NB4 (cell line): Measurements from ENCODE around the gene ADAMTS18.

Source experiments
- DNase-seq: peaks from one replicate; pipeline ENCODE4 v3.0.0; 2010; ENCODE audit warnings: low read depth
- H3K4me3 ChIP-seq: one replicate; pipeline ENCODE4 v1.5.1; 2011; ENCODE audit warnings: mild to moderate bottlenecking, low read depth, low read length, moderate library complexity
- MYC ChIP-seq: IDR thresholded peaks from 2 replicates; pipeline ENCODE4 v1.6.1; 2011; ENCODE audit warnings: low read depth, low read length
- POLR2A ChIP-seq: IDR thresholded peaks from 2 replicates; pipeline ENCODE4 v1.6.1; 2011; ENCODE audit warnings: mild to moderate bottlenecking; ENCODE audit not compliant: insufficient read length; ENCODE audit errors: extremely low read depth
- TF ChIP-seq, protein P1 (sequence below): IDR thresholded peaks from 2 replicates; pipeline ENCODE4 v1.6.1; 2011; ENCODE audit warnings: low read depth, low read length
- TF ChIP-seq, protein P2 (sequence below): IDR thresholded peaks from one replicate; pipeline ENCODE4 v1.5.1; 2012; ENCODE audit warnings: low read depth, low read length

Gene ADAMTS18

DNA sequence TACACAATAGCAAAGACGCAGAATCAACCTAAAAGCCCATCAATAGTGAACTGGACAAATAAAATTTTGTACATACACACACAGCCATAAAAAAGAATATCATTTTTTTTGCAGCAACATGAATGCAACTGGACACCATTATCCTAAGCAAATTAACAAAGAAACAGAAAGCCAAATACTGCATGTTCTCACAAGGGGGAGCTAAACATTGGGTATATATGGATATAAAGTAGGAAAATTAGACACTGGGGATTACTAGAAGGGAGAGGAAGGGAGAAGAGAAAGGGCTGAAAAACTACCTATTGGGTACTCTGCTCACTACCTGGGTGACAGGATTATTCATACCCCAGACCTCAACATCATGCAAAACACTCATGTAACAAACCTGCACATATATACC, 28.2 kb downstream of the ADAMTS18 start:
- no peak overlapping the region for H3K4me3 ChIP-seq
- TF ChIP-seq POLR2A (no peak), MYC (no peak)
- TF ChIP-seq, protein P1, sequence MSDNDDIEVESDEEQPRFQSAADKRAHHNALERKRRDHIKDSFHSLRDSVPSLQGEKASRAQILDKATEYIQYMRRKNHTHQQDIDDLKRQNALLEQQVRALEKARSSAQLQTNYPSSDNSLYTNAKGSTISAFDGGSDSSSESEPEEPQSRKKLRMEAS: no peak
- TF ChIP-seq, protein P2, sequence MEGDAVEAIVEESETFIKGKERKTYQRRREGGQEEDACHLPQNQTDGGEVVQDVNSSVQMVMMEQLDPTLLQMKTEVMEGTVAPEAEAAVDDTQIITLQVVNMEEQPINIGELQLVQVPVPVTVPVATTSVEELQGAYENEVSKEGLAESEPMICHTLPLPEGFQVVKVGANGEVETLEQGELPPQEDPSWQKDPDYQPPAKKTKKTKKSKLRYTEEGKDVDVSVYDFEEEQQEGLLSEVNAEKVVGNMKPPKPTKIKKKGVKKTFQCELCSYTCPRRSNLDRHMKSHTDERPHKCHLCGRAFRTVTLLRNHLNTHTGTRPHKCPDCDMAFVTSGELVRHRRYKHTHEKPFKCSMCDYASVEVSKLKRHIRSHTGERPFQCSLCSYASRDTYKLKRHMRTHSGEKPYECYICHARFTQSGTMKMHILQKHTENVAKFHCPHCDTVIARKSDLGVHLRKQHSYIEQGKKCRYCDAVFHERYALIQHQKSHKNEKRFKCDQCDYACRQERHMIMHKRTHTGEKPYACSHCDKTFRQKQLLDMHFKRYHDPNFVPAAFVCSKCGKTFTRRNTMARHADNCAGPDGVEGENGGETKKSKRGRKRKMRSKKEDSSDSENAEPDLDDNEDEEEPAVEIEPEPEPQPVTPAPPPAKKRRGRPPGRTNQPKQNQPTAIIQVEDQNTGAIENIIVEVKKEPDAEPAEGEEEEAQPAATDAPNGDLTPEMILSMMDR: peak; percentile 14
- peak; percentile 11 for DNase-seq

DNA sequence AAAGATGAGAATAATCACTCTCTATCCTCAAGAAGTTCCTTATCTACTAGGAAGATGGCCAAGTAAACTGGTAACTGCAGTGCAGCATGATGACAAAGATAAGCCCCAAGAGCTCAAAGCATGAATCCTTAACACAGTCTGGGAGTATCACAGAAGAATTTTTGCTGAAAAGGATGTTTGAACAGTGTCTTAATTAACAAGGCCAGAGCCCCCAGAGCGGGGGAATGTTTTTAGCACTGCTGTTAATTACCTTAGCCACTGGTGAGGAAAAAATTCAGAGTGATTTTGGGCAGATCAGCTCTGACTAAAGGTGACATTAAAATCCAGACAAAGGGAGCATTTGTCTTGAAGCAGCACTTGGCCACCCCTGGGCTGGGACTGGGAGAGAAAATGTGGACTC, 30.1 kb downstream of the ADAMTS18 start:
- H3K4me3 ChIP-seq: no peak overlapping the region
- TF ChIP-seq, protein P1: no peak
- TF ChIP-seq, protein P2: no peak
- TF ChIP-seq MYC (no peak), POLR2A (no peak)
- no peak for DNase-seq

DNA sequence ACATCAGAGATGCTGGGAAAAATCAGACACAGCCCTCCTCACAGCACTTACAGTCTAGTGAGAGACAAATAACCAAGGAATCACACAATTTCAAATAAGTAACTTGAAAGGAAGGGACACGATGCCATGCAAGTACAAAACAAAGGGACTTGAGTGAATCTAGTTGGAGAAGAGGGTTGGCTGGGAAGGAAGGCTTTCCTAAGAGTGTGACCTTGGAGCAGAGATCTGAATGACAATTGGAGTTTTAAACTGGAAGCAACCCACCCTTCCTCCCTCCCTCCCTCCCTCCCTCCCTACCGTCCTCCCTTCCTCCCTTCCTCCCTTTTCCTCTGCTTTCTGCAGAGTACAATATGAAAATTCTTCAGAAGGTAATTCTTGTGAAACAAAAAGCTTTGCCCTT, 31.1 kb downstream of the ADAMTS18 start:
- TF ChIP-seq, protein P2: no peak
- TF ChIP-seq, protein P1: no peak
- TF ChIP-seq POLR2A: no peak
- no peak for TF ChIP-seq MYC
- no peak overlapping the region for H3K4me3 ChIP-seq
- no peak for DNase-seq

DNA sequence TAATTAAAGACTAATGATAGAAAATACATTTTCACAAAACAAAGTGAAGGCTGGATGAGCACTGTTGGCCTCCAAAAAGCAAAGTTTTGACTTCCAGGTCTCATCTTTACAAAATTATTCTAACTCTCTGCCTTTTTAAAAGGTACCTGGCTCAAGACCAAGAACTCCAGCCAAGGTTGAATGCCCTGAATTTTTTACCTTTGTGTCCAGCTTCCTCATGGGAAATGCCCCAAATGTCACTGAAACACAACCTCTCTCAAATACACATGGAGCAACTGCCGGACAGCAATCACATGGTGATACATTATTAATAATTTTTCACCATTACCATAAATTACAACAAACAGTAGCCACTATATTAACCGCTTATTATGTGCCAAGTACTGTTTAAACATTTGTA, 32.2 kb downstream of the ADAMTS18 start:
- no peak for DNase-seq
- H3K4me3 ChIP-seq: no peak overlapping the region
- TF ChIP-seq POLR2A: no peak
- TF ChIP-seq, protein P2: no peak
- TF ChIP-seq, protein P1: no peak
- no peak for TF ChIP-seq MYC

DNA sequence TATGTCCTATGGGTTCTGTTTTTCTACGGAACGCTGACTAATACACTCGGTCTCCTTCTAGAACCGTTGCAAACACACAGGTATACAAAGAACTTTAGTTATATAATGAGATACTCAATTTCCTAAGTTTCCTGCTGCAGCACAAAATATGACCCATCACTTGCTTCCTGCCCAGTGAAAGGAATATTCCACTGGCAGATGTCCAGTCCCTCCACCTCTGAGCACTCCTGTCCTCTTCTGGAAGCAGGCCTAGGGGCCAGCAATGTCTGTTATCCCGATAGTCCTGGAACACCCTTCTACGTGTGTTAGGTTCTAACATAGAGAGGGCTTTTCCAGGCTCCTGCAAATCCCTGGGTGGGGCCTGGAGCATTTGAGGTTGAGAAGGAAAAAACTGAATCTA, 32.7 kb downstream of the ADAMTS18 start:
- TF ChIP-seq, protein P2: no peak
- TF ChIP-seq MYC (no peak), POLR2A (no peak)
- TF ChIP-seq, protein P1: no peak
- H3K4me3 ChIP-seq: no peak overlapping the region
- no peak for DNase-seq

DNA sequence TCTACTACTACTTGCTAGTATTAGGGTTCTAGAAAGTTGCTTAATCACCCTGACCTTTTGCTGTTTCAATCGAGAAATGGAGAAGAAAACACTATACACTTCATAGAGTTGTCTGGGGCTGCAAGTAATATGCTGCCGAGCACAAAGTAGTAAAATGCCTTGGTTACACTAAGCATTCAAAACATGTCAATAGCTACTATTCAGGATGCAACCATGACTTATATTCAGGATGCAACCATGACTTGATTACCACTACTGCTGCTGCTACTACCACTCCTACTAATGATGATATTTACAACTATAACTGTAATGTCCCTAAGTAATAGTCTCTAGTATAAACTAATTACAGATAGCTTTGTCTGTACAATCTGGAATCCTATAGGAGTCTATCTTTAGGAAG, 35.3 kb downstream of the ADAMTS18 start:
- no peak for DNase-seq
- no peak overlapping the region for H3K4me3 ChIP-seq
- TF ChIP-seq, protein P1: no peak
- TF ChIP-seq POLR2A: no peak
